Measurements from ENCODE around the gene FARP2.

FARP2 gene

GRCh38 chr2:241496904-241497877 lies 141.1 kb downstream of the FARP2 start:
- Histone ChIP-seq H3K4me3 (ENCODE audit: low read depth, low read length) (no peak overlapping the region), H3K36me3 (ENCODE audit: control insufficient read depth in 2 of 2, insufficient read depth in 1 of 2, low read length in 2 of 2) (peaks cover 8 to 94% of the 10 kb centered on the region in 2 experiments; a peak in 2 of 3 replicates), H3K9me3 (ENCODE audit: control insufficient read depth, insufficient read depth, low read depth, low read length) (no peaks in the 10 kb centered on the region), H3K4me1 (ENCODE audit: control insufficient read depth, insufficient read depth, low read length) (no peaks in the 10 kb centered on the region), H3K27ac (ENCODE audit: extremely low read depth, low read depth, low read length) (no peak overlapping the region)
- ChIA-PET CTCF (no interaction called here), POLR2A (no interaction called here)
- TF ChIP-seq ZNF112 (tag by site-specific recombination; IDR thresholded peaks at IDR 0.05): no peak
- no peak for TF ChIP-seq ZNF530 (tag by site-specific recombination; IDR thresholded peaks at IDR 0.05; ENCODE audit: low read depth)
- TF ChIP-seq ZNF521 (tag by site-specific recombination; IDR thresholded peaks at IDR 0.05): no peak
- no peak for TF ChIP-seq BCL11B (tag by site-specific recombination; IDR thresholded peaks at IDR 0.05; ENCODE audit: low read depth)
- TF ChIP-seq ZNF791 (tag by site-specific recombination; IDR thresholded peaks at IDR 0.05): no peak
- TF ChIP-seq ZNF266 (tag by site-specific recombination; IDR thresholded peaks at IDR 0.05; ENCODE audit: low read depth): no peak
- no peak for TF ChIP-seq ZNF610 (tag by site-specific recombination; IDR thresholded peaks at IDR 0.05; ENCODE audit: borderline replicate concordance)
- no peak for TF ChIP-seq ZNF449 (tag by site-specific recombination; IDR thresholded peaks at IDR 0.05)
- no peak for TF ChIP-seq SP2 (tag by site-specific recombination; IDR thresholded peaks at IDR 0.05)
- no peak for TF ChIP-seq MZF1 (tag by site-specific recombination; IDR thresholded peaks at IDR 0.05; ENCODE audit: borderline replicate concordance)
- TF ChIP-seq ZNF10 (tag by site-specific recombination; IDR thresholded peaks at IDR 0.05): peak; percentile 73
- no peak for TF ChIP-seq ZNF394 (tag by site-specific recombination; IDR thresholded peaks at IDR 0.05; ENCODE audit: borderline replicate concordance)
- TF ChIP-seq OVOL3 (tag by site-specific recombination; IDR thresholded peaks at IDR 0.05): no peak
- no peak for TF ChIP-seq ZSCAN18 (tag by site-specific recombination; IDR thresholded peaks at IDR 0.05)
- TF ChIP-seq KLF8 (tag by site-specific recombination; IDR thresholded peaks at IDR 0.05): 0 out of 2 replicates have a peak, but pooled peaks have one; percentile 19

- Histone ChIP-seq H3K9me3 (ENCODE audit: control insufficient read depth, insufficient read depth, low read depth, low read length) (no peaks in the 10 kb centered on the region), H3K4me1 (ENCODE audit: control insufficient read depth, insufficient read depth, low read length) (no peaks in the 10 kb centered on the region), H3K4me3 (ENCODE audit: low read depth, low read length) (no peak overlapping the region), H3K27ac (ENCODE audit: extremely low read depth, low read depth, low read length) (no peak overlapping the region), H3K36me3 (ENCODE audit: control insufficient read depth in 2 of 2, insufficient read depth in 1 of 2, low read length in 2 of 2) (peaks cover 12 to 82% of the 10 kb centered on the region in 2 experiments; a peak in 2 of 3 replicates)
- ChIA-PET CTCF (no interaction called here), POLR2A (interaction anchor here (0.6 to 1.0 kb wide), 2 partner anchors 8 to 18 kb away, joined by 3 to 4 read pairs; no protein-coding TSS in a partner anchor)
- TF ChIP-seq SP2 (tag by site-specific recombination; IDR thresholded peaks at IDR 0.05) (peak; percentile 26; the same call in 1 of the 2 replicates), ZNF169 (tag by site-specific recombination; IDR thresholded peaks at IDR 0.05) (no peak)
Observed at GRCh38 chr2:241498115-241499070, 142.3 kb downstream of the FARP2 start.

Data from HEK293 (cell line).